DND-41 (cell line): ENCODE measurements around the gene HSBP1L1.

Experiments used
- ATAC-seq: fragments of 200-7000 bp; cut with Tn5 transposase; 3 replicates; pipeline ENCODE4 v1.9.1; 2021; ENCODE audit warnings: low read depth; ENCODE audit not compliant: insufficient read depth
- DNase-seq: peaks from one replicate; pipeline ENCODE4 v3.0.0-alpha.2; 2020
- H2AFZ ChIP-seq: 2 replicates; pipeline ENCODE4 v1.6.0; 2012; ENCODE audit warnings: low read depth, low read length
- H3K27ac ChIP-seq: 2 replicates; pipeline ENCODE4 v1.5.1; 2012; ENCODE audit warnings: low read length, inconsistent platforms
- H3K27me3 ChIP-seq: fragments of 200-600 bp; sonication (generic); 2 replicates; pipeline ENCODE4 v1.6.0; 2012; ENCODE audit warnings: low read length, mild to moderate bottlenecking, inconsistent platforms; ENCODE audit not compliant: insufficient read depth, poor library complexity
- H3K36me3 ChIP-seq: 2 replicates; pipeline ENCODE4 v1.5.1; 2012; ENCODE audit warnings: low read length, inconsistent platforms; ENCODE audit not compliant: insufficient read depth
- H3K4me1 ChIP-seq: 2 replicates; pipeline ENCODE4 v1.5.1; 2012; ENCODE audit warnings: mild to moderate bottlenecking, low read length; ENCODE audit not compliant: insufficient read depth
- H3K4me2 ChIP-seq: 2 replicates; pipeline ENCODE4 v1.6.0; 2012; ENCODE audit warnings: mild to moderate bottlenecking, moderate library complexity, low read length, inconsistent platforms; ENCODE audit not compliant: insufficient read depth
- H3K4me3 ChIP-seq, 2 experiments: fragments of 200-600 bp in 1 of 2; shearing (Covaris generic) in 1 of 2; 2 replicates each; pipeline ENCODE4 v1.5.1; 2012 to 2016; ENCODE audit warnings: inconsistent platforms in 2 of 2, low read length in 2 of 2, mild to moderate bottlenecking in 2 of 2, low read depth in 1 of 2, moderate library complexity in 1 of 2
- H3K79me2 ChIP-seq: 2 replicates; pipeline ENCODE4 v1.6.0; 2012; ENCODE audit warnings: low read length, inconsistent platforms; ENCODE audit not compliant: insufficient read depth
- H3K9ac ChIP-seq: 2 replicates; pipeline ENCODE4 v1.6.0; 2012; ENCODE audit warnings: low read depth, mild to moderate bottlenecking, inconsistent platforms, low read length, moderate library complexity
- H3K9me3 ChIP-seq: 2 replicates; pipeline ENCODE4 v1.5.1; 2012; ENCODE audit warnings: low read length, moderate library complexity, mild to moderate bottlenecking, inconsistent platforms; ENCODE audit not compliant: insufficient read depth, severe bottlenecking
- H4K20me1 ChIP-seq: 2 replicates; pipeline ENCODE4 v1.6.0; 2012; ENCODE audit warnings: low read length; ENCODE audit not compliant: insufficient read depth
- CTCF ChIP-seq: IDR thresholded peaks from 2 replicates; pipeline ENCODE4 v1.5.1; 2012; ENCODE audit warnings: borderline replicate concordance, low read length, moderate library complexity, mild to moderate bottlenecking; ENCODE audit not compliant: poor library complexity, severe bottlenecking; ENCODE audit errors: extremely low read depth
- EZH2 ChIP-seq: IDR thresholded peaks from 3 replicates; pipeline ENCODE4 v1.6.1; 2012; ENCODE audit warnings: borderline replicate concordance, low read depth, mild to moderate bottlenecking, moderate library complexity, low read length, inconsistent platforms; ENCODE audit not compliant: severe bottlenecking

Gene HSBP1L1

DNA sequence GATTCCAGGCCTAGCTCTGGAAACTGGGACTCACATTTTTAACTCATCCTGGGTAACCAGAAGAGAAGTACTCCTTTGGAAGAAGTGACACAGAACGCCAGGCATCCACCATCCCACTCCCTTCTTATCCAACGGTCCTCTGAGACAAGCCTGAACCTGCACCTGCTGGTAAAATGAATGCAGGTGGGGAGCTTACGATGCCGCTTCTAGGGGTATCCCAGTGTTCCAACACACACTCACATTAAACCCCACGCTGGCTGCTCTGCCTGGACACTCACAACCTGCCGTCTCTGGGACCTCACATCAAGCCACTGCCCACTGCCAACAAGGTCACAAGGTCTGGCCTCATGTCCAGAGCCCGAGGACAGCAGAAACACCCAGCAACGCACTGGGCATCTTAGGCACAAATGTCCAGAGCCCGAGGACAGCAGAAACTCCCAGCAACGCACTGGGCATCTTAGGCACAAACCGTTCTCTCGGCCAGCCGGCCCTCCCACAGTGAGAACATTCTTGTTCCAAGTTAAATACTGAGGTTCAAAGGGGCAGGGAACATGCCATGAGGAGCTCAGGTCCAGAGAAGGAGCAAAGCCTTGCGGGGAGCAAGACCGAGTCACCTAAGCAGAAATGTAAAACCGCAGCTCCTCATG, 22.8 kb upstream of the HSBP1L1 start:
- H3K79me2 ChIP-seq = peaks cover 82% of the 10 kb centered on the region
- peaks cover 3% of the 10 kb centered on the region for H3K9me3 ChIP-seq
- H3K4me1 ChIP-seq = peaks cover 7% of the 10 kb centered on the region
- ATAC-seq (no peak), DNase-seq (no peak)
- H3K27ac ChIP-seq = no peak overlapping the region
- no peaks in the 10 kb centered on the region for H3K27me3 ChIP-seq
- no peak overlapping the region for H3K9ac ChIP-seq
- H4K20me1 ChIP-seq = peaks cover 48% of the 10 kb centered on the region
- H3K36me3 ChIP-seq = peaks cover 79% of the 10 kb centered on the region
- no peak for TF ChIP-seq EZH2
- no peak for TF ChIP-seq CTCF
- no peak overlapping the region for H2AFZ ChIP-seq
- no peak overlapping the region for H3K4me2 ChIP-seq
- no peak overlapping the region for H3K4me3 ChIP-seq

- no peak overlapping the region for H2AFZ ChIP-seq
These were observed 22.2 kb upstream of the HSBP1L1 start for GRCh38 chr18:79942211-79942610.

DNA sequence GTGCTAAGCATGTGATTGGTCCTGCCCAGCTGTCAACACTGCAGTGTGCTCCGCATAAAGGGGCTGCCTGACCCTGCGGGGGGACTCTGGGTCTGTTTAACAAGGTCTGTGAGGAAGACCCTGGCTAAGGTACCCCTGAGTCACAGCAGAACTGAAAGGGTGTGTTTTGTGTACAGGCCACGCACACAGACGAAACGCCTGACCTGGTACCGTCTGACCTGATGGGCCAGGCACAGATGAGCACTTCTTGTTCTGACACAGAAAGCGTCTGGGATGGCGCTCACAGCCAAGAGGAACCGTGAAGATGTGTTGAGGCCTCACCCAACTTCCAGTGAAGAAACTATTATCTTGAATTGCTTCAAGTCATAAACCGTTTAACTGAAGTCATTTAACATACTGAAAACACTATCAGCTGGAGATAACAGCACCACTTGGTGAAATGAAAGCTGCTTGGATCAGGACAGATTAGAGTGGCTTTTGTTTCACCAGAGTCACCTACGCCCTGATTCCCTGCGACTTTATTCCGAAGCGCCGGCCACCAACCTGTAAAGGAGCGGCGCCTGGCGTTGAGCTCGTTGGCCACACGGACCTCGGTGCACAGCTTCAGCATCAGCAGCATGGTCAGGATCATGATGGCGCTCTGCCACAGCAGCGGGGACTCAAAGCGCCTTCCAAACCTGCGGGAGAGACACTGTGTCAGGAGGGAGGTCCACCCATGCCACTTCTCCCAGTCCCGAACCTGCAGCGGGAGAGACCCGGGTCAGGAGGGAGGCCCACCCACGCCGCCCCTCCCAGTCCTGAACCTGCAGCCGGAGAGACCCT, 21.4 kb upstream of the HSBP1L1 start:
- Histone ChIP-seq H3K36me3 (peaks cover 70% of the 10 kb centered on the region), H2AFZ (no peak overlapping the region), H3K4me2 (no peak overlapping the region), H3K4me1 (peaks cover 10% of the 10 kb centered on the region), H3K27me3 (no peaks in the 10 kb centered on the region), H3K9ac (no peak overlapping the region), H3K79me2 (peaks cover 81% of the 10 kb centered on the region), H3K4me3 (no peak overlapping the region), H3K9me3 (no peaks in the 10 kb centered on the region), H3K27ac (no peak overlapping the region), H4K20me1 (peaks cover 58% of the 10 kb centered on the region)
- no peak for TF ChIP-seq CTCF
- TF ChIP-seq EZH2 = no peak
- DNase-seq (no peak), ATAC-seq (no peak)

More at GRCh38 chr18:79942211-79942610, 22.2 kb upstream of the HSBP1L1 start:
- Histone ChIP-seq H3K4me2 (no peak overlapping the region), H3K4me1 (peaks cover 7% of the 10 kb centered on the region), H3K36me3 (peaks cover 78% of the 10 kb centered on the region), H3K4me3 (no peak overlapping the region), H3K9me3 (peaks cover 3% of the 10 kb centered on the region), H3K27ac (no peak overlapping the region), H4K20me1 (peaks cover 52% of the 10 kb centered on the region), H3K27me3 (no peaks in the 10 kb centered on the region), H3K79me2 (peaks cover 81% of the 10 kb centered on the region), H3K9ac (no peak overlapping the region)
- DNase-seq (no peak), ATAC-seq (no peak)
- TF ChIP-seq CTCF (no peak), EZH2 (no peak)
